HepG2 (cell line): ENCODE data around the gene TMCO6. TPM values are rescaled to one million over a fixed set of nuclear protein-coding genes. Genes with fewer than 3 reads are reported as not detected.

ENCODE experiments used
- ATAC-seq: fragments of 200-7000 bp; cut with Tn5 transposase; 3 replicates; pipeline ENCODE4 v1.9.1; 2020; ENCODE audit warnings: mild to moderate bottlenecking, moderate library complexity
- BruUV-seq: library from RNA; stranded (reverse); fragments of 400-500 nt; replicated peaks from 2 replicates; lab custom pipeline; 2021; lab: Mats Ljungman, UMichigan
- CTCF ChIA-PET: fragments of 300-600 bp; formaldehyde crosslinking; extraction: SDS; loops from one replicate; lab custom pipeline; 2021; ENCODE audit warnings: low total read pairs, inconsistent platforms, low intra/inter-chr PET ratio; lab: Yijun Ruan, JAX
- POLR2A ChIA-PET: fragments of 350-600 bp; sonication (Branson Sonifier 250); formaldehyde crosslinking; loops from one replicate; lab custom pipeline; 2020; ENCODE audit warnings: antibody characterized with exemption, inconsistent platforms; lab: Yijun Ruan, JAX
- DNase-seq: peaks from one replicate; pipeline ENCODE4 v3.0.0-alpha.2; 2015; ENCODE audit warnings: low spot score
- FAIRE-seq: peaks from 3 replicates; lab custom pipeline; 2011; peaks lifted over from hg19 to GRCh38; lab: Jason Lieb, UNC
- H2AFZ ChIP-seq: one replicate; pipeline ENCODE4 v1.6.1; 2011; ENCODE audit warnings: low read length, inconsistent platforms
- H3K27ac ChIP-seq: fragments of 300-600 bp; 3 replicates; pipeline ENCODE4 v1.8.0; 2011; ENCODE audit warnings: mixed run types, mild to moderate bottlenecking, mixed read lengths, low read length, inconsistent platforms; ENCODE audit not compliant: insufficient read depth; ENCODE audit errors: extremely low read length
- H3K27me3 ChIP-seq, 2 experiments: fragments of 200-600 bp in 1 of 2; 2 replicates in 1 of 2; 3 replicates in 1 of 2; pipeline versions ENCODE4 v1.6.0 to v1.8.0; 2011; ENCODE audit warnings: low read length in 2 of 2, mild to moderate bottlenecking in 2 of 2, moderate library complexity in 2 of 2, inconsistent platforms in 1 of 2; ENCODE audit not compliant: insufficient read depth in 2 of 2, control insufficient read depth in 1 of 2
- H3K36me3 ChIP-seq, 2 experiments: fragments of 200-600 bp in 1 of 2; replicated peaks in 1 of 2; 2 replicates in 1 of 2; 3 replicates in 1 of 2; pipeline versions ENCODE4 v1.5.1 to v1.8.0; 2011; ENCODE audit warnings: low read length in 2 of 2, inconsistent platforms in 1 of 2; ENCODE audit not compliant: insufficient read depth in 2 of 2, control insufficient read depth in 1 of 2
- H3K4me1 ChIP-seq: 2 replicates; pipeline ENCODE4 v1.5.1; 2012; ENCODE audit warnings: low read length, inconsistent platforms; ENCODE audit not compliant: insufficient read depth
- H3K4me2 ChIP-seq: 2 replicates; pipeline ENCODE4 v1.6.0; 2011; ENCODE audit warnings: low read depth, low read length, inconsistent platforms
- H3K4me3 ChIP-seq, 3 experiments: fragments of 200-600 bp in 1 of 3; sonication (generic), shearing (Covaris generic) in 1 of 3; replicated peaks in 1 of 3; 2 replicates each; pipeline ENCODE4 v1.5.1; 2011 to 2016; ENCODE audit warnings: low read length in 3 of 3, inconsistent platforms in 2 of 3, low read depth in 2 of 3, mild to moderate bottlenecking in 2 of 3, control low read depth in 1 of 3, mixed read lengths in 1 of 3; ENCODE audit not compliant: insufficient read depth in 1 of 3
- H3K79me2 ChIP-seq: one replicate; pipeline ENCODE4 v1.6.1; 2011; ENCODE audit warnings: low read length, inconsistent platforms; ENCODE audit not compliant: insufficient read depth
- H3K9ac ChIP-seq: 2 replicates; pipeline ENCODE4 v1.6.0; 2011; ENCODE audit warnings: mild to moderate bottlenecking, low read depth, low read length, inconsistent platforms; ENCODE audit not compliant: insufficient read depth
- H3K9me3 ChIP-seq: 2 replicates; pipeline ENCODE4 v1.5.1; 2012; ENCODE audit warnings: mild to moderate bottlenecking, low read length
- H4K20me1 ChIP-seq: 2 replicates; pipeline ENCODE4 v1.6.0; 2011; ENCODE audit warnings: inconsistent platforms, mild to moderate bottlenecking, low read length, moderate library complexity; ENCODE audit not compliant: insufficient read depth
- AGO1 ChIP-seq: fragments of 200-400 bp; formaldehyde crosslinking; IDR thresholded peaks from 2 replicates; pipeline ENCODE4 v1.6.1; 2017; ENCODE audit warnings: mild to moderate bottlenecking, low read depth, low read length, moderate library complexity; ENCODE audit not compliant: poor library complexity, severe bottlenecking
- CREBL2 ChIP-seq: sonication (generic); formaldehyde crosslinking; IDR thresholded peaks from 2 replicates; pipeline ENCODE4 v1.8.1; 2023; ENCODE audit warnings: missing genetic modification reagents, mild to moderate bottlenecking, borderline replicate concordance
- NR2F6 ChIP-seq, 2 experiments: IDR thresholded peaks; 2 replicates each; pipeline ENCODE4 v1.6.1; 2016; ENCODE audit warnings: antibody characterized with exemption in 1 of 2, mild to moderate bottlenecking in 1 of 2
- PRDM4 ChIP-seq: sonication (generic); formaldehyde crosslinking; IDR thresholded peaks from 2 replicates; pipeline ENCODE4 v1.9.0; 2021; ENCODE audit warnings: missing genetic modification reagents, borderline replicate concordance
- RORA ChIP-seq: sonication (generic); formaldehyde crosslinking; IDR thresholded peaks from 2 replicates; pipeline ENCODE4 v1.5.0; 2020; ENCODE audit warnings: mild to moderate bottlenecking, missing genetic modification reagents, moderate library complexity
- SETDB1 ChIP-seq: sonication (generic); formaldehyde crosslinking; IDR thresholded peaks from 2 replicates; pipeline ENCODE4 v1.5.1; 2020; ENCODE audit warnings: missing genetic modification reagents, mild to moderate bottlenecking, borderline replicate concordance
- SIN3A ChIP-seq: IDR thresholded peaks from 2 replicates; pipeline ENCODE4 v1.6.1; 2011; ENCODE audit warnings: low read depth, mild to moderate bottlenecking, control low read depth, low read length, borderline replicate concordance
- ZNF121 ChIP-seq: sonication (generic); formaldehyde crosslinking; IDR thresholded peaks from 2 replicates; pipeline ENCODE4 v1.5.0; 2020; ENCODE audit warnings: mild to moderate bottlenecking, missing genetic modification reagents
- ZNF124 ChIP-seq: sonication (generic); formaldehyde crosslinking; IDR thresholded peaks from 2 replicates; pipeline ENCODE4 v1.4.0; 2020; ENCODE audit warnings: missing genetic modification reagents
- ZNF230 ChIP-seq: sonication (generic); formaldehyde crosslinking; IDR thresholded peaks from 2 replicates; pipeline ENCODE4 v1.4.0; 2020; ENCODE audit warnings: mild to moderate bottlenecking, missing genetic modification reagents
- ZNF597 ChIP-seq: sonication (generic); formaldehyde crosslinking; IDR thresholded peaks from 2 replicates; pipeline ENCODE4 v1.5.0; 2020; ENCODE audit warnings: missing genetic modification reagents
- ZNF629 ChIP-seq: sonication (generic); formaldehyde crosslinking; conservative IDR thresholded peaks from 2 replicates; pipeline ENCODE4 v1.5.0; 2020; ENCODE audit warnings: missing genetic modification reagents
- ZNF800 ChIP-seq: sonication (generic); formaldehyde crosslinking; IDR thresholded peaks from 2 replicates; pipeline ENCODE4 v1.4.0; 2020; ENCODE audit warnings: missing genetic modification reagents
- WGBS: methylation state at CpG from one replicate; pipeline ENCODE4 v1.1.6; 2017; ENCODE audit warnings: low lambda C conversion rate; 5-methylcytosine and 5-hydroxymethylcytosine counted together
- in situ Hi-C: cut with HindIII; loops from 2 replicates; pipeline ENCODE4 v1.10.0; 2017; ENCODE audit warnings: low pct_unique_long_range_greater_than_20kb; ENCODE audit not compliant: extremely low pct_ligation_motif_present
- intact Hi-C: fragments of 100-400 bp; cut with micrococcal nuclease; formaldehyde crosslinking; loops from one replicate; pipeline ENCODE4 v1.10.0; 2022; ENCODE audit not compliant: unreplicated experiment
- polyA plus RNA-seq, 8 experiments: library from polyadenylated mRNA; depleted of rRNA in 3 of 8; stranded (reverse) in 7 of 8; unstranded in 1 of 8; fragments of >200 nt; fragmentation: Illumina TruSeq in 4 of 8; extraction: Trizol in 4 of 8; gene quantifications; 2 replicates each; pipeline versions ENCODE4 v1.2.1 to v1.2.3, GENCODE V29; 2011 to 2016; ENCODE audit warnings: low read depth in 4 of 8, missing spikeins in 1 of 8, mixed read lengths in 1 of 8; ENCODE audit not compliant: insufficient read depth in 1 of 8
- total RNA-seq, 5 experiments: library from RNA; depleted of rRNA; stranded (reverse); fragments of >200 nt; fragmentation: Illumina TruSeq; extraction: Trizol; gene quantifications; 2 replicates each; pipeline ENCODE4 v1.2.3, GENCODE V29; 2016; ENCODE audit warnings: low read depth in 1 of 5

TMCO6 gene
- total and polyA plus RNA-seq, 2 of the 13 experiments (the other 11 are each of a cell fraction or from before 2014, with no cell fraction given) = 16.6 to 28.2 TPM

GRCh38 chr5:140671472-140672125 is 32.3 kb downstream of the TMCO6 start (continued):
- TF ChIP-seq ZNF121 (CRISPR knock-in tag) (no peak), RORA (no peak)

- H3K4me1 ChIP-seq = no peaks in the 10 kb centered on the region
- peaks cover 34 to 63% of the 10 kb centered on the region in 2 experiments; a peak in 4 of 5 replicates for H3K36me3 ChIP-seq
- H2AFZ ChIP-seq = no peak overlapping the region
- WGBS = 99% methylated on average over 52 of the region's 70 CpGs
- H3K79me2 ChIP-seq = no peaks in the 10 kb centered on the region
- CTCF ChIA-PET = no interaction called here
- DNase-seq (no peak), FAIRE-seq (no peak), ATAC-seq (peak; percentile 10)
- H3K9ac ChIP-seq = no peak overlapping the region
- POLR2A ChIA-PET = no interaction called here
- H3K4me3 ChIP-seq = no peak overlapping the region
- no peaks in the 10 kb centered on the region for H3K9me3 ChIP-seq
- no peak overlapping the region for H3K4me2 ChIP-seq
- no TSS peak for BruUV-seq
- H4K20me1 ChIP-seq = no peaks in the 10 kb centered on the region
- in situ Hi-C loops = no loop called here
- no peak overlapping the region for H3K27ac ChIP-seq
- no peaks in the 10 kb centered on the region for H3K27me3 ChIP-seq
- intact Hi-C loops = no loop called here
- TF ChIP-seq SETDB1 (CRISPR knock-in tag) = no peak
- no peak for TF ChIP-seq ZNF800
- no peak for TF ChIP-seq CREBL2 (CRISPR knock-in tag)
- peak; percentile 69 for TF ChIP-seq AGO1
- no peak for TF ChIP-seq PRDM4
- TF ChIP-seq ZNF629 (CRISPR knock-in tag) = 0 out of 2 replicates have a peak, but pooled peaks have one; percentile 31
- TF ChIP-seq ZNF124 (CRISPR knock-in tag) = no peak
- TF ChIP-seq ZNF230 = no peak
- TF ChIP-seq SIN3A = no peak
- TF ChIP-seq NR2F6 (IDR thresholded peaks at IDR 0.05) = no peak
- TF ChIP-seq NR2F6 (CRISPR knock-in tag; IDR thresholded peaks at IDR 0.05) = no peak
- no peak for TF ChIP-seq ZNF597
Observed at GRCh38 chr5:140672455-140673186, 33.4 kb downstream of the TMCO6 start.
